Measurements from ENCODE around the gene WWOX. TPM values are rescaled to one million over a fixed set of nuclear protein-coding genes. Genes with fewer than 3 reads are reported as not detected.

Gene WWOX
- total RNA-seq, 1 donor from 2014 or later: 19.2 TPM

GRCh38 chr16:78530283-78530682, 430.8 kb downstream of the WWOX start:
- Histone ChIP-seq H3K4me3 (no peak overlapping the region), H3K9me3 (no peaks in the 10 kb centered on the region), H3K27me3 (ENCODE audit: low read depth) (no peaks in the 10 kb centered on the region), H3K27ac (no peak overlapping the region), H3K36me3 (no peaks in the 10 kb centered on the region), H3K4me1 (no peaks in the 10 kb centered on the region)
- intact Hi-C loops (cut with DNase I): no loop called here
- no peak for ATAC-seq
- no peak for DNase-seq
- TF ChIP-seq CTCF (IDR thresholded peaks at IDR 0.05): no peak

GRCh38 chr16:78535098-78535497, 435.6 kb downstream of the WWOX start:
- DNase-seq: no peak

GRCh38 chr16:78537511-78537910, 438.1 kb downstream of the WWOX start:
- intact Hi-C loops (cut with DNase I): no loop called here
- no peaks in the 10 kb centered on the region for H3K27me3 ChIP-seq (ENCODE audit: low read depth)
- no peaks in the 10 kb centered on the region for H3K9me3 ChIP-seq
- no peak for DNase-seq
- TF ChIP-seq CTCF (IDR thresholded peaks at IDR 0.05): no peak
- H3K4me3 ChIP-seq: no peak overlapping the region
- ATAC-seq: no peak
- H3K27ac ChIP-seq: no peak overlapping the region
- no peaks in the 10 kb centered on the region for H3K36me3 ChIP-seq
- H3K4me1 ChIP-seq: no peaks in the 10 kb centered on the region

More at GRCh38 chr16:78535098-78535497, 435.6 kb downstream of the WWOX start:
- intact Hi-C loops (cut with DNase I): no loop called here
- Histone ChIP-seq H3K27me3 (ENCODE audit: low read depth) (no peaks in the 10 kb centered on the region), H3K4me3 (no peak overlapping the region), H3K27ac (no peak overlapping the region), H3K4me1 (no peaks in the 10 kb centered on the region), H3K36me3 (no peaks in the 10 kb centered on the region), H3K9me3 (no peaks in the 10 kb centered on the region)
- TF ChIP-seq CTCF (IDR thresholded peaks at IDR 0.05): no peak
- ATAC-seq: no peak

GRCh38 chr16:78538292-78538691, 438.8 kb downstream of the WWOX start:
- H3K4me1 ChIP-seq: no peaks in the 10 kb centered on the region
- H3K4me3 ChIP-seq: no peak overlapping the region
- H3K27me3 ChIP-seq (ENCODE audit: low read depth): no peaks in the 10 kb centered on the region
- intact Hi-C loops (cut with DNase I): no loop called here
- ATAC-seq: no peak
- DNase-seq: no peak
- no peak for TF ChIP-seq CTCF (IDR thresholded peaks at IDR 0.05)
- H3K27ac ChIP-seq: no peak overlapping the region
- no peaks in the 10 kb centered on the region for H3K36me3 ChIP-seq
- H3K9me3 ChIP-seq: no peaks in the 10 kb centered on the region

- intact Hi-C loops (cut with DNase I): no loop called here
- H3K27me3 ChIP-seq (ENCODE audit: low read depth): no peaks in the 10 kb centered on the region
- TF ChIP-seq CTCF (IDR thresholded peaks at IDR 0.05): no peak
- DNase-seq (no peak), ATAC-seq (no peak)
- H3K9me3 ChIP-seq: no peaks in the 10 kb centered on the region
- no peaks in the 10 kb centered on the region for H3K4me1 ChIP-seq
- H3K4me3 ChIP-seq: no peak overlapping the region
- H3K36me3 ChIP-seq: no peaks in the 10 kb centered on the region
- H3K27ac ChIP-seq: no peak overlapping the region
Measured at GRCh38 chr16:78538919-78539318, 439.5 kb downstream of the WWOX start.

GRCh38 chr16:78542419-78542818, 443.0 kb downstream of the WWOX start:
- no peak overlapping the region for H3K27ac ChIP-seq
- DNase-seq (no peak), ATAC-seq (no peak)
- no peak overlapping the region for H3K4me3 ChIP-seq
- TF ChIP-seq CTCF (IDR thresholded peaks at IDR 0.05): no peak
- H3K36me3 ChIP-seq: no peaks in the 10 kb centered on the region
- H3K27me3 ChIP-seq (ENCODE audit: low read depth): no peaks in the 10 kb centered on the region
- intact Hi-C loops (cut with DNase I): no loop called here
- no peaks in the 10 kb centered on the region for H3K9me3 ChIP-seq
- no peaks in the 10 kb centered on the region for H3K4me1 ChIP-seq

Measured in lower lobe of right lung (tissue), 2 donors.